Measurements from ENCODE around the gene KRT78. TPM values are rescaled to one million over a fixed set of nuclear protein-coding genes. Genes with fewer than 3 reads are reported as not detected.

The KRT78 gene
- total RNA-seq, 2 donors from 2014 or later: not detected

DNA sequence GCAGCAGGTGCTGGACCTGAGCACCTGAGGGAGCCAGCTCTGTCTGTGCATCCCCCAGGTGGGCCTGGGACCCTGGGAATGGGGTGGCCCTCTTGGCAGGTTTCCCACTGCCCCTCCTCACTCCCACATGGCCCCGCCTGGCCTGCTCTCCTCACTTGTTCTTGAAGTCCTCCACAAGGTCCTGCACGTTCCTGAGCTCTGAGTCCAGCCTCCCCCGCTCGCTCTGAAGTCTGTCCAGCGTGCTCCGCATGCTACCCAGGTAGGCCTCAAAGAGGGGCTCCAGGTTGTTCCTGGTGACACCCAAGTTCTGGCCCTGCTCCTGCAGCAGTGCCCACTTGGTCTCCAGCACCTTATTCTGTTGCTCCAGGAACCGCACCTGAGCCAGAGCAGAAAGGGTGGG, 17.5 kb downstream of the KRT78 start:
- Mint-ChIP-seq H3K36me3 (ENCODE audit: low read depth) (no peaks in the 10 kb centered on the region), H3K27me3 (ENCODE audit: insufficient read depth) (peaks cover 11% of the 10 kb centered on the region), H3K4me1 (peaks cover 8% of the 10 kb centered on the region), H3K27ac (no peak overlapping the region), H3K9me3 (no peaks in the 10 kb centered on the region), H3K4me3 (no peak overlapping the region)
- H3K27me3 ChIP-seq (ENCODE audit: control insufficient read depth, insufficient read depth, low read length, poor library complexity, severe bottlenecking): no peaks in the 10 kb centered on the region
- 92 to 96% methylated on average over 5 to 7 of the region's 7 CpGs for WGBS, 2 experiments (ENCODE audit: insufficient coverage in 1 of 2, insufficient read length in 1 of 2)
- H3K9me3 ChIP-seq (ENCODE audit: control insufficient read depth, low read length): no peaks in the 10 kb centered on the region
- H3K36me3 ChIP-seq (ENCODE audit: control insufficient read depth, insufficient read depth, low read length): no peaks in the 10 kb centered on the region
- no peak overlapping the region for H3K27ac ChIP-seq (ENCODE audit: low read depth, low read length)
- no peaks in the 10 kb centered on the region for H3K4me1 ChIP-seq (ENCODE audit: control insufficient read depth, insufficient read depth, low read length)
- H3K9ac ChIP-seq (ENCODE audit: extremely low read depth, low read length, poor library complexity, severe bottlenecking): no peak overlapping the region
- TF ChIP-seq, protein P1, sequence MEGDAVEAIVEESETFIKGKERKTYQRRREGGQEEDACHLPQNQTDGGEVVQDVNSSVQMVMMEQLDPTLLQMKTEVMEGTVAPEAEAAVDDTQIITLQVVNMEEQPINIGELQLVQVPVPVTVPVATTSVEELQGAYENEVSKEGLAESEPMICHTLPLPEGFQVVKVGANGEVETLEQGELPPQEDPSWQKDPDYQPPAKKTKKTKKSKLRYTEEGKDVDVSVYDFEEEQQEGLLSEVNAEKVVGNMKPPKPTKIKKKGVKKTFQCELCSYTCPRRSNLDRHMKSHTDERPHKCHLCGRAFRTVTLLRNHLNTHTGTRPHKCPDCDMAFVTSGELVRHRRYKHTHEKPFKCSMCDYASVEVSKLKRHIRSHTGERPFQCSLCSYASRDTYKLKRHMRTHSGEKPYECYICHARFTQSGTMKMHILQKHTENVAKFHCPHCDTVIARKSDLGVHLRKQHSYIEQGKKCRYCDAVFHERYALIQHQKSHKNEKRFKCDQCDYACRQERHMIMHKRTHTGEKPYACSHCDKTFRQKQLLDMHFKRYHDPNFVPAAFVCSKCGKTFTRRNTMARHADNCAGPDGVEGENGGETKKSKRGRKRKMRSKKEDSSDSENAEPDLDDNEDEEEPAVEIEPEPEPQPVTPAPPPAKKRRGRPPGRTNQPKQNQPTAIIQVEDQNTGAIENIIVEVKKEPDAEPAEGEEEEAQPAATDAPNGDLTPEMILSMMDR (conservative IDR thresholded peaks at IDR 0.05): no peak
- no peak overlapping the region for H3K4me3 ChIP-seq (ENCODE audit: low read length)
- no peak for DNase-seq

DNA sequence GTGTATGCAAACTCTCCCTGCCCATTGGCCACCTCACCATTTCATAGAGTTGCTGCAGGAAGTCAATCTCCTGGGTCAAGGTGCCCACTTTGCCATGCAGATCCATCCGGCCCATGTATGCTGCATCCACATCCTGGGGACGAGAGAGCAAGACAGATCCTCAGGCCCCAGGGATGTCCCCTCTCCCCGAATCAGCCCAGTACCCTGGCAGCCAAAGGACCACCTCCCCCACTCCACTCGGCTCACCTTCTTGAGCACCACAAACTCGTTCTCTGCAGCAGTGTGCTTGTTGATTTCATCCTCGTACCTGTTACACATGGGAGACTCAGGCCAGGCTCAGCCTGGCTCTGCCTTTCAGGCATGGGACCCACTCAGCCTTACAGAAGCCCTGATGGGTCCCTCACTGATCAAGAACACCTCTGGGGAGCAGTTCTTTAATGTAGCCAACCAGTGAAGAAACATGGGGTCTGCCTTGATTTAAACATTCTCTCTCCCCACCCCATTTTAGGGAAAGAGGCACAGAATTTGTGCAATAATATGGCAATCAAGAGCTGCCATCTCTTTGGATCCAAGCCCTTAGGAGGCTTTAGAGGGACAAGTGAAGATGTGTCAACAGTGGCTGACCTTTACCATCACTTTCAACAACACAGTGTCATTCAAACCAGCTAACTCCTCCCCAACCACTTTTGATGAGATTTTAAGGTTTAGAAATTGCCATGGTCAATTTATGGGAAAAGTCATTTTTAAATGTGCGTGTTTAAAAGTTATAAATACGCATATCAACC, 18.6 kb downstream of the KRT78 start:
- H3K27me3 Mint-ChIP-seq (ENCODE audit: insufficient read depth): peaks cover 11% of the 10 kb centered on the region
- Histone ChIP-seq H3K9ac (ENCODE audit: extremely low read depth, low read length, poor library complexity, severe bottlenecking) (no peak overlapping the region), H3K4me3 (ENCODE audit: low read length) (no peak overlapping the region), H3K9me3 (ENCODE audit: control insufficient read depth, low read length) (no peaks in the 10 kb centered on the region), H3K27me3 (ENCODE audit: control insufficient read depth, insufficient read depth, low read length, poor library complexity, severe bottlenecking) (no peaks in the 10 kb centered on the region), H3K36me3 (ENCODE audit: control insufficient read depth, insufficient read depth, low read length) (no peaks in the 10 kb centered on the region), H3K4me1 (ENCODE audit: control insufficient read depth, insufficient read depth, low read length) (no peaks in the 10 kb centered on the region), H3K27ac (ENCODE audit: low read depth, low read length) (no peak overlapping the region)
- H3K27ac Mint-ChIP-seq: peak overlapping the region; percentile 12
- H3K4me3 Mint-ChIP-seq: no peak overlapping the region
- no peaks in the 10 kb centered on the region for H3K36me3 Mint-ChIP-seq (ENCODE audit: low read depth)
- H3K9me3 Mint-ChIP-seq: no peaks in the 10 kb centered on the region
- H3K4me1 Mint-ChIP-seq: peaks cover 8% of the 10 kb centered on the region
- TF ChIP-seq, protein P1 (conservative IDR thresholded peaks at IDR 0.05): no peak
- WGBS, 2 experiments (ENCODE audit: insufficient coverage in 1 of 2, insufficient read length in 1 of 2): 86 to 95% methylated on average over 4 to 6 of the region's 8 CpGs
- no peak for DNase-seq

DNA sequence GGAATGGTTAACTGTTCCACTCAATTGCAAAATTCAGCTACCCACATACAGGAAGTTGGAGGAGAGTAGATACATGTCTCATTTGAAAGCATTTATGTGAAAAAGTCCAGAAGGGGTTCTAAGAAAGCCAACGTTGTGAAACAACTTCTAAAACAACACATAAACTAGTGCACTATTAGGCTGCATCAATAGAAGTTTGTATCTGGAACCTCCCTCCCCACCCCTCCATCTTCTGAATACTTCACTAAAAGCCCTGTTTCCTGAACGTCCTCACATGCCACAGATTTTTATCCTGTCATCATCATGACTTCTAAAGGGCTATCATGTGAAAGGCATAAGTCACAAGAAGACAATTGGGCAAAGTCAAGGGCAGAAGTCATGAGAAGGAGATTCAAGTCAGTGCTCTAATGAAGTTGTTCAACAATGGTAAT, 20.2 kb downstream of the KRT78 start:
- Histone ChIP-seq H3K9ac (ENCODE audit: extremely low read depth, low read length, poor library complexity, severe bottlenecking) (no peak overlapping the region), H3K36me3 (ENCODE audit: control insufficient read depth, insufficient read depth, low read length) (no peaks in the 10 kb centered on the region), H3K4me1 (ENCODE audit: control insufficient read depth, insufficient read depth, low read length) (no peaks in the 10 kb centered on the region), H3K4me3 (ENCODE audit: low read length) (no peak overlapping the region), H3K27me3 (ENCODE audit: control insufficient read depth, insufficient read depth, low read length, poor library complexity, severe bottlenecking) (no peaks in the 10 kb centered on the region), H3K27ac (ENCODE audit: low read depth, low read length) (no peak overlapping the region), H3K9me3 (ENCODE audit: control insufficient read depth, low read length) (no peaks in the 10 kb centered on the region)
- H3K4me3 Mint-ChIP-seq: no peak overlapping the region
- peaks cover 11% of the 10 kb centered on the region for H3K27me3 Mint-ChIP-seq (ENCODE audit: insufficient read depth)
- H3K27ac Mint-ChIP-seq: no peak overlapping the region
- TF ChIP-seq, protein P1 (conservative IDR thresholded peaks at IDR 0.05): no peak
- no peaks in the 10 kb centered on the region for H3K36me3 Mint-ChIP-seq (ENCODE audit: low read depth)
- no peak for DNase-seq
- peaks cover 8% of the 10 kb centered on the region for H3K4me1 Mint-ChIP-seq
- WGBS, 2 experiments (ENCODE audit: insufficient coverage in 1 of 2, insufficient read length in 1 of 2): 57 to 82% methylated on average over 2 of the region's 2 CpGs
- no peaks in the 10 kb centered on the region for H3K9me3 Mint-ChIP-seq

Measured in endodermal cell (in vitro differentiated cells).